Brain pericyte (primary cell): ENCODE measurements around the gene FOXD4L1.
"Not testable (repeated sequence)": the region's sequence is repeated elsewhere in the genome, so short reads cannot be mapped to it uniquely, and the experiment has no call there.

Source experiments
- DNase-seq: peaks from one replicate; pipeline ENCODE4 v3.0.0-alpha.2; 2012; ENCODE audit warnings: low read depth, low spot score

FOXD4L1 gene

DNA sequence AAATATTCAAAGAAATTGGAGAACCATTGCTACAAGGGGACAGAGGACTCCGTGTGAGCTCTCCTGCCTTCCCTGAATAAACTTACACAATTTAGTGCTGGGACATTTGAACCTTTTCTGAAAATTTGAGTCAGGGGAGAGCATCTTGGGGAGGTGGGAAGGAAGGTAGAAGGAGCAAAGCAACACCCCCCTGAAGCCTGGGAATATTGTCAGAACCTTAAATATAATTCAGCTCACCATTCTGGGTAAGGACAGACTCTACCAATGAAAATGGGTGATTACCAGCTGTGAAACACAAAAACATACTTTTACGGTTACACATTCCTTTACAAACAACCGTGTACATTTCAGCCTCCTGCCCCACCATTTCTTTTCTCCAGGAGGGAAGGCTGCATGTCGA, at the start of gene FOXD4L1:
TSS of gene FOXD4L1 (plus strand) at position 301 of the 400 bp plus-strand sequence. CDS start 592 bp downstream, outside the sequence.
- not testable (repeated sequence) for DNase-seq

DNA sequence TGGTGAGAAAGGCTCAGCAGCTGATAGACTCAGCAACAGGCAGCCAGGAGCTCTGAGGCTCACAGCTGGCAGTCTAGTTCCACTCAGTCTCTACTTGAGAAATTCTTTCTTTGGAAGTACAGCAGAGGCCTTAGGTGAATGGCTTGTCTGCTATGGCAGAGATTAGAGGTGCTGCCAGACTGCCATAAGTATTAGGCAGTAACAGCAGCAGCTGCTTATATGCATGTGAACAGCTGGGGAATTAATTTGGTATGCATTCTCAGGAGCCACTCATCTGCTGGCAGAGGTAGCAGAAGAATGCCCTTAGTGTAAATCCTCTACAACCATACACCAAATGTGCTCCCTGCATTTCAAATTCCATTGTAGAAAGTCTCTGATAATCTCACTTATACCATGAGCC, 32.7 kb upstream of the FOXD4L1 start:
- DNase-seq = not testable (repeated sequence)

DNA sequence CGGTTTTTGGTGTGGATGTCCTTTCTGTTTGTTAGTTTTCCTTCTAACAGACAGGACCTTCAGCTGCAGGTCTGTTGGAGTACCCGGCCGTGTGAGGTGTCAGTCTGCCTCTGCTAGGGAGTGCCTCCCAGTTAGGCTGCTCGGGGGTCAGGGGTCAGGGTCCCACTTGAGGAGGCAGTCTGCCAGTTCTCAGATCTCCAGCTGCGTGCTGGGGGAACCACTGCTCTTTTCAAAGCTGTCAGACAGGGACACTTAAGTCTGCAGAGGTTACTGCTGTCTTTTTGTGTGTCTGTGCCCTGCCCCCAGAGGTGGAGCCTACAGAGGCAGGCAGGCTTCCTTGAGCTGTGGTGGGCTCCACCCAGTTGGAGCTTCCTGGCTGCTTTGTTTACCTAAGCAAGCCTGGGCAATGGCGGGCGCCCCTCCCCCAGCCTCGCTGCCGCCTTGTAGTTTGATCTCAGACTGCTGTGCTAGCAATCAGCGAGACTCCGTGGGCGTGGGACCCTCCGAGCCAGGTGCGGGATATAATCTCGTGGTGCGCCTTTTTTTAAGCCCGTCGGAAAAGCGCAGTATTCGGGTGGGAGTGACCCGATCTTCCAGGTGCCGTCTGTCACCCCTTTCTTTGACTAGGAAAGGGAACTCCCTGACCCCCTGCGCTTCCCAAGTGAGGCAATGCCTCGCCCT, 21.6 kb upstream of the FOXD4L1 start:
- DNase-seq = not testable (repeated sequence)

DNA sequence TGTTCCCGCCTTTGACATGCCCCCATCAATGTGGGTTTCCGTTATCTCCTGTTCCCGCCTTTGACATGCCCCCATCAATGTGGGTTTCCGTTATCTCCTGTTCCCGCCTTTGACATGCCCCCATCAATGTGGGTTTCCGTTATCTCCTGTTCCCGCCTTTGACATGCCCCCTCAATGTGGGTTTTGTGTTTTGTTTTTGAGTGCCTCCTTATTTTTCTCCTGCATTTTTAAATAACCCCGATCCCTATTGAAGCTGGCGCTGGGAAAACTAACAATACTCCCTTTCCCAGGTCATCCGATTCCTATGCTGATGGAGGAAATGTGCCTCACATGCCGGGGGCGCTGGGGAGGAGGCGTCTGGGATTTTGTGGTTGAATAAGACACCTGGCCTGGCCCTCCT, 1.9 kb upstream of the FOXD4L1 start:
- not testable (repeated sequence) for DNase-seq

DNA sequence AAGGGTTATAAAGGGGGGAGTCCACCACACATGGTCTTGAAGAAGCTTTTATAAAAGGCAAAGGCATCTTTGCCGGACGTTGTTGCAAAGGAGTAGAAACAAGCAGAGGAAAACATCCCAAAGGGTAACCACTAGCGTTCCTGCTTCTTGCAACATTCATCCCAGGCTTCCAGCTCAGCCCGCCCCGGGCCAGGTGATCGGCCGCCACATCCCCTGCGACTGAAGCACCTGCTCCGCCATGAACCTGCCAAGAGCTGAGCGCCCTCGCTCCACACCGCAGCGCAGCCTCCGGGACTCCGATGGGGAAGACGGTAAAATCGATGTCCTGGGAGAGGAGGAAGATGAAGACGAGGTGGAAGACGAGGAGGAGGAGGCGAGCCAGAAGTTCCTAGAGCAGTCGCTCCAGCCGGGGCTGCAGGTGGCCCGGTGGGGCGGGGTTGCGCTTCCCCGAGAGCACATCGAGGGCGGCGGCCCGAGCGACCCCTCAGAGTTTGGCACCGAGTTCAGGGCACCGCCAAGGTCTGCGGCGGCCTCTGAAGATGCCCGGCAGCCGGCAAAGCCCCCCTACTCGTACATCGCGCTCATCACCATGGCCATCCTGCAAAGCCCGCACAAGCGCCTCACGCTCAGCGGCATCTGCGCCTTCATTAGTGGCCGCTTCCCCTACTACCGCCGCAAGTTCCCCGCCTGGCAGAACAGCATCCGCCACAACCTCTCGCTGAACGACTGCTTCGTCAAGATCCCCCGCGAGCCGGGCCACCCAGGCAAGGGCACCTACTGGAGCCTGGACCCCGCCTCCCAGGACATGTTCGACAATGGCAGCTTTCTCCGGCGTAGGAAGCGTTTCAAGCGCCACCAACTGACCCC, 787 bp downstream of the FOXD4L1 start:
- DNase-seq = not testable (repeated sequence)

DNA sequence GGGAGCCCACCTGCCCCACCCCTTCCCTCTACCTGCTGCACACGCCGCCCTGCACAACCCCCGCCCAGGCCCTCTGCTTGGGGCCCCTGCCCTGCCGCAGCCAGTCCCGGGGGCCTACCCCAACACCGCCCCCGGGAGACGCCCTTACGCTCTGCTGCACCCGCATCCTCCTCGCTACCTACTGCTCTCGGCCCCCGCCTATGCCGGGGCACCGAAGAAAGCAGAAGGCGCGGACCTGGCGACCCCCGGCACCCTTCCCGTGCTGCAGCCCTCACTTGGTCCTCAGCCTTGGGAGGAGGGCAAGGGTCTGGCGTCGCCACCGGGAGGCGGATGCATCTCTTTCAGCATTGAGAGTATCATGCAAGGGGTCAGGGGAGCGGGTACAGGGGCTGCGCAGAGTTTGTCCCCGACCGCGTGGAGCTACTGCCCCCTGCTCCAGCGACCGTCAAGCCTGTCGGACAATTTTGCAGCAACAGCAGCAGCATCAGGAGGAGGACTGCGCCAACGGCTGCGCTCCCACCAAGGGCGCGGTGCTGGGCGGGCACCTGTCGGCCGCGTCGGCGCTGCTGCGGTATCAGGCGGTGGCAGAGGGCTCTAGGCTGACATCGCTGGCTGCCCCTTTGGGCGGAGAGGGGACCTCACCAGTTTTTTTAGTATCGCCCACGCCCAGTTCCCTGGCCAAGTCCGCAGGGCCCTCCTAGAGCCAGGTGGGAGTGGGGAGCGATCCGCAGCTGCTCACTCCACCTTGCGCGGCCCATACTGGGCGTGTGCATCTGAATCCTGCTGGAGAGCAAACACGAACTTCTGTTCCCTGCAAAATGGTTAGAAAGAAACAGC, 1.6 kb downstream of the FOXD4L1 start:
- DNase-seq = not testable (repeated sequence)

DNA sequence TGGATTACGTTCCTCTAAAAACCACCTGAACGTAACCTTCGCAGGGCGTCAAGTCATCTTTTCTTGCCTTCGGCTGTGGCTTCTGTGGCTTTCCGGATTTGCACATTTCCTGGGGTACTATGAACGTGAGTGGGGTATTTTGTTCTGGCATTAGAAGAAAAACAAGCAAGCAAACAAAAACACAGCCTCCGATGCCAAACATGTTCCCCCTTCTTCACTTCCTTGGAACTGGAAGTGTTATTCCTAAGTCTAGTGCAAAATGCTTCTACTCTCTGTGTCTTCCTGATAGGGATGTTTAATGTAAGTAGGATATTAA, 2.2 kb downstream of the FOXD4L1 start:
- not testable (repeated sequence) for DNase-seq

DNA sequence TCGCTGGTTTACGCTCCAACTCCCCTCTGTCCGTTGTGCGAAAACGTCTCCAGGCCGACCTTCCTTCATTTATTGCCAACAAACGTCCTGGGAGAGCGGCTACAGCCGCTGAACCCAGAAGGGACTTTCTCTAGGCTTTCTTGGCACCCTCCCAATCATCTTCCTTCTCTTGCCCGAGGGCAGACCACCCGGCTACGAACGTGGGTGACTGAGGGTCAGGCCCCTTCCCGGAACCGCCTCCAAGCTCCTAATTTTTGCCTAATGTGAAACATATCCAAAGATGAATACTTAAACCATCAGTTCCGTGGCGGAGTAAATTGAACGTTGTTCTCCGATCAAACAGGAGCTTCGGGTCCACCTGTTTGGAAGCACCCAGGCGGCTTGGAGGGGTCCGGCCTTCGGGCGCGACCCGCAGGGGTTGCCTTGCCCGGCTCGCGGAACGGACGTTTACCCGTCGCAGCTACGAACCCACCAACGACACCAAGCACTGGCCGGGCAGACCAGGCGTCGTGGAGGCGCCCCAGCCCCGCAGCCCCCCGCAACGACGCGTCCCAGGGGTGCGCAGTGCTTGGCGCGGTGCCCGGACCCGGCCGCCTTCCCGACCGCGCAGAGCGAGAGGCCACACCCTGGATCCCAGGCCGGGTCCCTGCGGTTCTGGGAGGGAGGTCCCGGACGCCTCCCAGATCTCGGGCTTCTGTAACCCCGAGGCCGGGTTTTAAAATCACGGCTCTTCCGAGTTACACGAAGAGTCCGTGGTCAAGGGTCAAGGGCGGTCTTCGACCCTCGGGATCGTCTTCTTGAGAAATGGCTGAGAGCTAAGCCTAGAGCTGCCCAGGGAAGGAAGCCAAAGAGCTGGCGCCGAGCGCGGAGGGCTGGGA, 4.0 kb downstream of the FOXD4L1 start:
- DNase-seq = not testable (repeated sequence)

DNA sequence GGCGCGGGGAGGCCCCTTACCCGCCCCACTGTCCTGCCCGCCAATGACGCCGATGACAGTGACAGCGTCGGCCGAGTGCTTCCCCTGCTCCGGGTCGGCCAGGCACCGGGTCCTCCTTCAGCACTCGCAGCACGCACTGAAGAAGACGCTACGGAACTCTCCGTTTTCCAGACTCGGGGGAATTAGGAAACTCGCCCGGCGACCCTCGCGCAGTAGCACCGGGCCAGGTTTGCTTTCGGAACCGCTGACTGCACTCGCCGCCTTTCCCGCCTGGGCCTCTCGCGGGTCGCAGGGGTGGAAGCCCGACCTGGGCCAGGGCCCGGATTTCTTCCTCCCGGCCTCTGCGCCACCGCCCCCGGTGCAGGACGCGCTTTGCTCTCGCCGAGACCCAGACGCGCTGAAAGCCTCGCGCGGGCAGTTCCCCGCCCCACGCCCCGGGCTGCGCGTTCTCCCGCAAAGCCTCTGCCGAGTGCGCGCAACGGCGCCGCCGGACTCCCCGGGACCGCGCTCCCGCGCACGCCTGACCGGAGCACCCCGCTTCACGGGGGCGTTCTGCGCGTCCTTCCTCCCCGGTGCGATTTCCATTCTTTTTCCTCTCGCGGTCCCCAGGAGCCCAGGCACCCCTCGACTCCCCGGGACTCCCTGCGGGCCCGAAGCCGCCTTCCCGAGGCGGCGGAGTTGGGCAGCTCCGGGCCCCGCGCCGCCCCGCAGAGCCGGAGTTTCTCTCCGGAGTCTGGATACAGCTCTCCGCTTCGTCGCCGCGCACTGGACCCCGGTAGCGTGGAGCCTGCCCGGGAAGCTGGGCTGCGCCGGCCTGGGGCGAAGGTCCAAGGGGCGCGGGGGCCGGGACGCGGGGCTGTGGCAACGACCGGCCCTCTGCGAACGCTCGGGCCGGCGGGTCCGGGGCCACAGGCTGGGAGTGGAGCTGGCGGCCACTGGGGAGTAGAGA, 4.9 kb downstream of the FOXD4L1 start:
- DNase-seq = peak; percentile 5

DNA sequence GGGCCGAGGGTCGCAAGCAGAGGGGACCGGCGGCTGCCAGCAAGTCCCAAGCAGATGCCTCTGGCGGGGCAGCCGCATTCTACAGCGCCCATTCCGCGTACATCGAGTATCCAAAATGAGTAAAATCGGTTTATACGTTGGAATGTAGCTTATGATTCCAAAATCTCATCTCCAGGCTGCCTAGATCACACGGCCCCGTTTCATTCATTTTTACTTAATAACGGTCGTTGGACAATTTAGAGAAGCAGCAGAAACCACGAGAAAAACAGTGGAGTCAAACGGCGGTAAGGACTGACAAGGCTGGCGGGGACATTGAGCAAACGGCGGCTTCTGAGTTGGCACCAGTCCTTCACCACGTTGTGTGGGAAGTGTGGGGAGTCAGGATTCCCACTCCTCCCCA, 5.6 kb downstream of the FOXD4L1 start:
- DNase-seq = not testable (repeated sequence)

DNA sequence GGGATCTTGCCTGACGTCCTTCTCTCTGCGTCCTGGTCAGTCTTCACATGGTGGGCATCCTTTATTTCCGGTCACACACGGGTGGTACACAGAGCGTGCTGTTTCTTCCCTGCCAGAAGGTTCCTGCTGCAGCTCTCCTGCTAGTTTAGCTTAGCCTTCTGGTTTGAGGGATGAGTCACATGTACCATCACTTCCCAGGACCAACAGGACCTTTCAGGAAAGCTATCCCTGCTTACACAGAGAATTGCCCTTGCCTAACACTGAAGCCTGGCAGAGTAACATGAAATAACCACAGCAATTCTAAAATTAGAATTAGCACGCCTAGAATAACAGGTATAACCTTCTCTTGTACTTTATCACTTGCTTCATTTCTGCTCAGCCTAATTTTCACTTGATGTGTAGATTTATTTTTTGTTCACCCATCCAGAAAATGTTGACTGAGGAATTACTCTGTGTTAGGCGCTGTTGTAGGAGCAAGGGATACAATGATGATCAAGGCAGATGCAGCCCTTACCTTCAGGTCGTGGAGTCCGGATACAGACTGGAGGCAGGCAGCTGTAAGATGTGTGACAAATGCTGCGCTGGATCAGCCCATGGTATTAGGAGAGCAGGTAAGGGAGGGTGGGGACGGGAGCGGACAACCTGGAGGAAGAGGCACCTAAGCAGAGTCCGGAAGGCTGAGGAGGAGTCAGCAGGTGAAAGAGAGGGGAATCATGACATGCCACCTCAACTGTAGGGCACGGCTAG, 9.1 kb downstream of the FOXD4L1 start:
- not testable (repeated sequence) for DNase-seq

DNA sequence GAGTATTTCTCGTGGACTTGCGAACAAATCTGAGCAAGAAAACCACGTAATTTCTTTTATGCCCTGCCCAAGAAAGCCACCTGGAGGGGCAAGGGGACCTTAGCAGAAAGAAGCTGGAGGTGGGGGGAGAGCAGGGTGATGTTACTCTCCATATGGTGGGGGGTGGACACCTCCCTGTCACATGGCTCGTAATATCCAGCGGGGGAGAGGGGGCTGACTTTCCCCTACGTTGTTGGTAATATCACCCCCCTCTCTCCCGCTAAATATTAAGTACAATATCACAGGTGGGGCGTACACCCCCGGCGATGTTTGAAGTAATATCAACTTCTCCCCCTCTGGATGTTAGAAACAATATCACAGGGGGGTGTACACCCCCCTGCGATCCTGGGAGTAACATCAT, 9.7 kb downstream of the FOXD4L1 start:
- not testable (repeated sequence) for DNase-seq

DNA sequence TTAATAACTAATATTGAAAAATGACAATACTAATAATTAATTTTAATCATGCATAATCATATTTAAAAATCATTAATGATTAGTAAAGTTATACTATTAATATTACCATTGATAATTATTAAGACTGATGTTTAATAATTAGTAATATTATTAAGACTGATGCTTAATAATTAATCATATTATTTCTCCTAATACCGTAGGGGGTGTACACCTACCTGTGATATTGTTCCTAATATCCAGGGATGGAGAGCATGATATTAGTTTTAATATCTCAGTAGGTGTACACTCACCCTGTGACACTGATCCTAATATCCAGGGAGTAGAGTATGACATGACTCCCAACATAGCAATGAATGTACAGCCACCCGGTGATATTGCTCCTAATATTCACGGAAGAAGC, 12.4 kb downstream of the FOXD4L1 start:
- not testable (repeated sequence) for DNase-seq

DNA sequence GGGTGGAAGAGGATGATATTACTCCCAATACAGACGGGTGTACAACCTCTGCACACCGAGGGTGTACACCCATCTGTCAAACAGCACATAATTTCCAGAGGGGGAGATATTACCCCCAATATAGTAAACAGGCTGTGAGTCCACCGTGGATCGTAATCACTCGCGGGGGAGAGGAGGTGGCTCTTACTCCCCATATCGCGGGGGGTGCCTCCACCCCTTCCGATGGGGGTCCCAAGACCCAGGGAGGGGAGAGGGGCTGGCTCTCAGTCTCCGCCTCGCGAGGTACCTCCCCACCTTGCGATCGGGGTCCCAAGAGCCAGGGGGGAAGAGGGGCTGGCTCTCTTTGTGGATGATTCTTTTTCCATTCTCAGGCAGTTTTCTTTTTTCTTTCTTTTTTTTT, 13.4 kb downstream of the FOXD4L1 start:
- not testable (repeated sequence) for DNase-seq

DNA sequence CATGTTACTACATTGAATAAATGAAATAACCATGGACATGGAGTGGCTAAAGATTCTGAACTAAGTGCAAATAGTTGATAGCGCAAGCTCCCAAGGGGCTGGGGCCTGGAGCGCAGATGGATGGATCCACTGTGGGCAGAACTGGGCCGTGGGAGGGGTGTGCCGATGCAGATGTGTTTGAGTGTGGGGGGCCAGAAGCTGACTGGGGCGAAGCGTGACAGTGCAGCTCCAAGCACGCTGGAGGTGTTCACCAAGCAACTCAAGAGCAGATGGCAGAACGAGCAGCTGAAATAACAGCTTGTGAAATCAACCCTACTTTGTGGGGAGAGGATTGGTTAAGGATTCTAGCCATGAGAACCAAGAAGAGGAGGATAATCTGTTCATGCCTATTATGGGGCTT, 17.0 kb downstream of the FOXD4L1 start:
- DNase-seq = not testable (repeated sequence)

DNA sequence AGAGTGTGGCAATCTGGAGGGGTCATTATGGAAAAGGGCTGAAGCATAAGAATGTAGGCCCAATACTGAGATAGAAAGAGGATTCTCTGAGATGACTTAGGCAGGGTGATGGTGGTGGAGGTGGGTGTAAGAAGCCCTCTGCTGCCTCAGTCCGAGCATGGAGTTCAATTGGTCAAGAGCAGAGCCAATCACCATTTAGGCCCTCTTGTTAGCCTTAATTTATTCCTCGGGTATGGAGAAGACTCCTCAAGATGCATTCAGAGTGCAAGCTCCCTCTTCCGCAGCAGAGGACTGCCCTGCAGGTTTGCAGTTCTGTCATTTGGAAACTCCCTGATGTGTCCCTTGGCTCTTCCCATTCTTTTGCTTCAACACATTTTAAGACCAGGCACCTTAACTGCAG, 17.5 kb downstream of the FOXD4L1 start:
- not testable (repeated sequence) for DNase-seq

DNA sequence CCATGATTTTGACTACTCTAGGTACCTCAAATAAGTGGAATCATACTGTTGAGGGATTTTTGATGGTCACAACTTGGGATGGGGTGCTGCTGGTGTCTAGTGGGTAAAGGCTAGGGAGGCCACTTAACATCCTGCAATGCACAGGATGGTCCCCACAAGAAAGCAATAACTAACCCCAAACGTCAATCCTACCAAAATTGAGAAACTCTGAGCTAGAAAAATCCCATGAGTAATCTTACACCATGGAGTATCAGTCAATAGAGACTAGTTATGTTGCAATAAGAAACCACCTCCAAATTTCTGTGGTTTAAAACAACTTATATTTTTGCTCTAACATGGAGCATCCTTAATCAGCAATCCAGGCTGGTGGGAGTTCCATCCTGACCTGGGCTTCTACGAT, 18.6 kb downstream of the FOXD4L1 start:
- DNase-seq = not testable (repeated sequence)

DNA sequence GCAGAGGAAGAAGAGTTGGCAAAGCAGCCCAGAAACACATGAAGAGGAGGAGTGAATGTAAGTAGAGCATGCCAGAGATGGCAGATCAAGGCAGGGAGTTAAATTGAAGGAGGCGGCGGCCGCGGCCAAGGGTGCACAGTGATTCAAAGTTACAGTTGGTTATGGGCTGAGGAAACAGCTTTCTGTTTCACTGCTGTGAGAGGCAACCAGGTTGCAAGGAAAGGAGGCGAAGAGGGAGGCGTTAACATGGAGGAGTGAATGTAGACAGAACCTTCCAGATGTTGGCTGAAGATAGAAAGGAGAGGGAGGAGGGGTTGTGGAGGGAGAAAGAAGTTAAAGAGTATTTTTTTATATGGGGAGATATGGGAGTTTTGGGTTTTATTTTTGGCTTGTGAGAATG, 22.4 kb downstream of the FOXD4L1 start:
- not testable (repeated sequence) for DNase-seq

DNA sequence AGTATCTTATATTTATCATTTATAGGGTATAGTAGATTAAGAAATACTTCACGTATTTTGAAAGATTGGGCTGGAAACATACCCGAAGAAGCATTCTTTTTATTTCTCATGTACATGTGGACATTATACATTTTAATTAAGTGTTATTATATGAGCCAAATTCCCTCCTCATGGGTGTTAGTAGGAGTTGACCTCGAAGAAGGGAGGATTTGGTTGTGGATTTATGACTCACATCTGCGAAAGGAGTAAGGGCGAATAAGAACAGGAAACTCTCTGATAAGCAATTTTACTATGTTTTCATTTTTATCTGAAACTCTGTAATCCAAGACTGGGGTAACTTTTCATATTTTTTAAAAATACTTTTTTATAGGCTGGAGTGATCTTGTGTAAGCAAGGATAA, 23.0 kb downstream of the FOXD4L1 start:
- not testable (repeated sequence) for DNase-seq
